Uterus (tissue), 4 donors: ENCODE measurements around the gene GRIN2D. TPM values are rescaled to one million over a fixed set of nuclear protein-coding genes. Genes with fewer than 3 reads are reported as not detected.

ENCODE experiments used
- DNase-seq, 2 donors: peaks; one replicate each; pipeline ENCODE4 v3.0.0-alpha.2; 2019 to 2020
- H3K27ac ChIP-seq, 2 donors: fragments of 200-600 bp; sonication (generic); 1 replicate in 1 of 2; 2 replicates in 1 of 2; pipeline ENCODE4 v1.5.1; 2016 to 2018
- H3K27me3 ChIP-seq, 2 donors: fragments of 200-600 bp; sonication (generic); one replicate each; pipeline ENCODE4 v1.5.1; 2018 to 2019; ENCODE audit warnings: control low read depth in 1 of 2
- H3K36me3 ChIP-seq, 2 donors: fragments of 200-600 bp; sonication (generic); one replicate each; pipeline ENCODE4 v1.5.1; 2019; ENCODE audit warnings: control low read depth in 1 of 2
- H3K4me1 ChIP-seq, 2 donors: fragments of 200-600 bp; sonication (generic); one replicate each; pipeline ENCODE4 v1.5.1; 2018 to 2019; ENCODE audit warnings: control low read depth in 1 of 2
- H3K4me3 ChIP-seq, 2 donors: fragments of 200-600 bp; sonication (generic); 1 replicate in 1 of 2; 2 replicates in 1 of 2; pipeline ENCODE4 v1.5.1; 2018 to 2019; ENCODE audit warnings: mild to moderate bottlenecking in 1 of 2
- H3K9me3 ChIP-seq, 2 donors: fragments of 200-600 bp; sonication (generic); one replicate each; pipeline ENCODE4 v1.5.1; 2019; ENCODE audit warnings: control low read depth in 1 of 2
- POLR2A ChIP-seq, 2 donors: fragments of 450-650 bp; IDR thresholded peaks; one replicate each; pipeline ENCODE4 v1.6.1; 2016; ENCODE audit warnings: antibody characterized with exemption in 2 of 2, mild to moderate bottlenecking in 1 of 2, moderate library complexity in 1 of 2
- intact Hi-C: fragments of 100-400 bp; cut with DNase I; formaldehyde crosslinking; loops from one replicate; pipeline ENCODE4 v1.15.1; 2023; ENCODE audit warnings: low total_unique reads
- total RNA-seq, 4 donors: library from RNA; depleted of rRNA in 3 of 4; stranded (reverse); fragments of >200 nt in 3 of 4; gene quantifications; one replicate each; pipeline versions ENCODE4 v1.1.0 to v1.2.4, GENCODE V29; 2014 to 2023
- TF ChIP-seq, protein P1 (sequence below), 4 experiments: fragments of 200-600 bp in 2 of 4; fragments of 450-650 bp in 2 of 4; sonication (generic) in 2 of 4; IDR thresholded peaks; one replicate each; pipeline ENCODE4 v1.5.1; 2016 to 2019; ENCODE audit warnings: antibody characterized with exemption in 4 of 4, mild to moderate bottlenecking in 2 of 4, moderate library complexity in 1 of 4
- donor health status: DM: yes; HTN: yes; CAD: no.

The GRIN2D gene
- total RNA-seq, 4 donors from 2014 or later: under 0.01 to 2.4 (median 0.21) TPM; not detected in 1

DNA sequence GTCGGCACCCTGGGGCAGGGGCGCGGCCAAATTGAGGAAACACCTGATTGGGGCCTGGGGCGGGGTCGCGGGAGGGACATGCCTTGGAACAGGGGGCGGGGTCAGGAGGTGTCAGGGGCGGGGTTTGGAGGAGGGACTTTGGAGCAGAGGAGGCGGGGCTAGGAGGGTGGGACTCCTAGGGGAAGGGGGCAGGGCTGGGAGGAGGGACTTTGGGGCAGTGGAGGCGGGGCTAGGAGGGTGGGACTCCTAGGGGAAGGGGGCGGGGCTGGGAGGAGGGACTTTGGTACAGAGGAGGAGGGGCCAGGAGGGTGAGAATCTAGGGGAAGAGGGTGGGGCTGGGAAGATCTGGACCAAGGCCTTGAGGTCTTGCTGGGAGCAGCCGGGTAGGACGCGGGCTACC lies 21.9 kb downstream of the GRIN2D start:
- intact Hi-C loops: no loop called here
- Histone ChIP-seq H3K4me1 (no peaks in the 10 kb centered on the region), H3K27ac (no peak overlapping the region), H3K9me3 (no peaks in the 10 kb centered on the region), H3K36me3 (no peaks in the 10 kb centered on the region), H3K4me3 (no peak overlapping the region), H3K27me3 (no peaks in the 10 kb centered on the region)
- TF ChIP-seq POLR2A (IDR thresholded peaks at IDR 0.05): no peak
- TF ChIP-seq, protein P1, sequence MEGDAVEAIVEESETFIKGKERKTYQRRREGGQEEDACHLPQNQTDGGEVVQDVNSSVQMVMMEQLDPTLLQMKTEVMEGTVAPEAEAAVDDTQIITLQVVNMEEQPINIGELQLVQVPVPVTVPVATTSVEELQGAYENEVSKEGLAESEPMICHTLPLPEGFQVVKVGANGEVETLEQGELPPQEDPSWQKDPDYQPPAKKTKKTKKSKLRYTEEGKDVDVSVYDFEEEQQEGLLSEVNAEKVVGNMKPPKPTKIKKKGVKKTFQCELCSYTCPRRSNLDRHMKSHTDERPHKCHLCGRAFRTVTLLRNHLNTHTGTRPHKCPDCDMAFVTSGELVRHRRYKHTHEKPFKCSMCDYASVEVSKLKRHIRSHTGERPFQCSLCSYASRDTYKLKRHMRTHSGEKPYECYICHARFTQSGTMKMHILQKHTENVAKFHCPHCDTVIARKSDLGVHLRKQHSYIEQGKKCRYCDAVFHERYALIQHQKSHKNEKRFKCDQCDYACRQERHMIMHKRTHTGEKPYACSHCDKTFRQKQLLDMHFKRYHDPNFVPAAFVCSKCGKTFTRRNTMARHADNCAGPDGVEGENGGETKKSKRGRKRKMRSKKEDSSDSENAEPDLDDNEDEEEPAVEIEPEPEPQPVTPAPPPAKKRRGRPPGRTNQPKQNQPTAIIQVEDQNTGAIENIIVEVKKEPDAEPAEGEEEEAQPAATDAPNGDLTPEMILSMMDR (IDR thresholded peaks at IDR 0.05): no peak
- DNase-seq: peak in 1 of 2 donors; percentile 50

DNA sequence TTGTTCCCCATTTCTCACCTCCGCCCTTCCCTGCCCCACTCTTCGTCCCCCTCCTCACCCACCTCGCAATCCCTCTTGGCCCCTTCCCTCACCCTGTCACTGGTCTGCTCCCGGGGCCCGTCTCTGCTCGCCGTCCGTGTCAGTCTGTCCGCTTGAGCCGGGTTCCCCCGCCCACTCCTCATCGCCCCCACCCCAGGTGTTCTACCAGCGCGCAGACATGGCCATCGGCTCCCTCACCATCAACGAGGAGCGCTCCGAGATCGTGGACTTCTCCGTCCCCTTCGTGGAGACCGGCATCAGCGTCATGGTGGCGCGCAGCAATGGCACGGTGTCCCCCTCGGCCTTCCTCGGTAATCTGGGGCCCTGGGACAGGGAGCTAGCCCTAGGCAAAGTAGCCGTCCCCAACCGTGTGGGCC lies 22.3 kb downstream of the GRIN2D start:
- Histone ChIP-seq H3K9me3 (no peaks in the 10 kb centered on the region), H3K27ac (no peak overlapping the region), H3K27me3 (no peaks in the 10 kb centered on the region), H3K4me3 (no peak overlapping the region), H3K4me1 (no peaks in the 10 kb centered on the region), H3K36me3 (no peaks in the 10 kb centered on the region)
- no peak for DNase-seq
- TF ChIP-seq, protein P1 (IDR thresholded peaks at IDR 0.05): no peak
- TF ChIP-seq POLR2A (IDR thresholded peaks at IDR 0.05): no peak
- intact Hi-C loops: no loop called here

DNA sequence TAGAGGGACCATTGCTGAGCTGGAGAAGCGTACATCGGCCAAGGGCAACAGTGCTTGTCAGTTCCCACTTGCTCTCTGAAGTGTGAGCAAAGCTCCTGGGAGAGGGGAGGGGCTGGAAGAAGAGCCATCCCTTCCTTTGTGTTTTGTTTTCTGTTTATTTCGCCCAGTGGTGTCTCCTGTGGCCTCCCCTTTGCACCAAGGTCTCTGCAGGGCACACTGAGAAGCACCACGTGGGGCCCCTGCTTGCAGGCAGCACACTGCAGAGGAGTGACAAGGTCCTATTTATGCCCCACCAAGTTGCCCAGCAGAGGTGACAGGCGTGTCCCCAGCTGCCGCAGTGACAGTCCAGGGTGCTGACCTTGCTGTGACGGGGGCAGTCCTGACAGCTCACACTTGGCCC lies 24.0 kb downstream of the GRIN2D start:
- intact Hi-C loops: no loop called here
- no peak overlapping the region for H3K4me3 ChIP-seq
- H3K36me3 ChIP-seq: no peaks in the 10 kb centered on the region
- H3K4me1 ChIP-seq: no peaks in the 10 kb centered on the region
- no peak for DNase-seq
- no peak for TF ChIP-seq POLR2A (IDR thresholded peaks at IDR 0.05)
- TF ChIP-seq, protein P1 (IDR thresholded peaks at IDR 0.05): no peak
- no peak overlapping the region for H3K27ac ChIP-seq
- H3K27me3 ChIP-seq: no peaks in the 10 kb centered on the region
- H3K9me3 ChIP-seq: no peaks in the 10 kb centered on the region

DNA sequence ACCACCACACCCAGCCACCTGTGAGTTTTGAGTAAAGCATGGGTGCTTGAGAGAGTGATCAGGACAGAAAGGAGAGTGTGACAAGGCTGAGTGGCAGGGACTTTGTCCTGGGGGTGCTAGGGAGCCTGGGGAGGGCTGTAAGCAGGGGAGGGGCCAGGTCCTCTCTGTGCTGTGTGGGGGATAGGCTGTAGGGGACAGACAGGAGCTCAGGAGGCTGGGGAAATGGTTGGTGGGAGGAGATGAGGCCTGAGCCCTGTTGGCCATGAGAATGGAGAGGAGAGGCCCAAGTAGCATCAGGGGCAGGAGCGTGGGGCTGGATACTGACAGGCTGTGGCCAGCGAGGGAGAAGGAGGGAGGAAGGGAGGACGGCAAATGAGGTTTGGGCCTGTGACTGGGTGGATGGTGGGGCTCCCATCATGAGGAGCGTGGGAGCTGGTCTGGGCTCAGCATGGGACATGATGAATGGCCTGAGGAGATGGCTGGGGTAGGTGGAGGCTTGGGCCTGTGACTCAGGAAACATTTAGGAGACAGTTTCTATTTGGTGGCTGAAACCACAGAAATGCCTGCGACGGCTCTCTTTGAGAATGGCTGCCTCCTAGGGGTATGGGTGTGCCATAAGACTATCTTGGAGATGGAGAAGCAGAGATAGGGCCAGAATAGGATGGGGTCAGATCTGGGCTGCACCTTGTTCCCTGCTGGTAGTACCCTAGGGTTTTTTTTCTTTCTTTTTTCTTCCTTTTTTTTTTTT lies 25.0 kb downstream of the GRIN2D start:
- TF ChIP-seq POLR2A (IDR thresholded peaks at IDR 0.05): no peak
- TF ChIP-seq, protein P1 (IDR thresholded peaks at IDR 0.05): no peak
- Histone ChIP-seq H3K36me3 (no peaks in the 10 kb centered on the region), H3K4me3 (no peak overlapping the region), H3K4me1 (no peaks in the 10 kb centered on the region), H3K9me3 (no peaks in the 10 kb centered on the region), H3K27ac (no peak overlapping the region), H3K27me3 (no peaks in the 10 kb centered on the region)
- intact Hi-C loops: no loop called here
- no peak for DNase-seq

DNA sequence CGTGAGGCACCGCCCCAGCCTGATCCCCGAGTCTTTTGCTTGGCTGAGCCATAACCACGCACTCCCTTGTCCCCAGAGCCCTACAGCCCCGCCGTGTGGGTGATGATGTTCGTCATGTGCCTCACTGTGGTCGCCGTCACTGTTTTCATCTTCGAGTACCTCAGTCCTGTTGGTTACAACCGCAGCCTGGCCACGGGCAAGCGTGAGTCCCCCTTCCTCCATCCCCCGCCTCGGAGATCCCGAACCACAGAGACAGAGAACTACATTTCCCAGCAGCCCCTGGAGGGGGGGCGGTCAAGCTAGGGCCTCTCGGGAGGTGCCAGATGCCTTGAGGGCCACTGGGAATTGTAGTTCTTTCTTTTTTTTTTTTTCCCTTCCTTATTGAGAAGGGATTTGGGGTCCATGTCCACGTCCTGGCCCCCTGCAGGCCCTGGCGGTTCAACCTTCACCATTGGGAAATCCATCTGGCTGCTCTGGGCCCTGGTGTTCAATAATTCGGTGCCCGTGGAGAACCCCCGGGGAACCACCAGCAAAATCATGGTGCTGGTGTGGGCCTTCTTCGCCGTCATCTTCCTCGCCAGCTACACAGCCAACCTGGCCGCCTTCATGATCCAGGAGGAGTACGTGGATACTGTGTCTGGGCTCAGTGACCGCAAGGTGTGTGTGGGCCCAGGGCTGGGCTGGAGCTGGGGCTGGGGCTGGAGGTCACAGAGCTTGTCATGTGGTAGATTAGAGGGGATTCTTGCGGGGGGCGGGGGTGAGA lies 25.9 kb downstream of the GRIN2D start:
- no peaks in the 10 kb centered on the region for H3K36me3 ChIP-seq
- peak in 1 of 2 donors; percentile 28 for DNase-seq
- no peaks in the 10 kb centered on the region for H3K27me3 ChIP-seq
- no peak for TF ChIP-seq POLR2A (IDR thresholded peaks at IDR 0.05)
- TF ChIP-seq, protein P1 (IDR thresholded peaks at IDR 0.05): no peak
- H3K9me3 ChIP-seq: no peaks in the 10 kb centered on the region
- no peaks in the 10 kb centered on the region for H3K4me1 ChIP-seq
- no peak overlapping the region for H3K27ac ChIP-seq
- H3K4me3 ChIP-seq: no peak overlapping the region
- intact Hi-C loops: no loop called here
